GM21390 (cell line): ENCODE results near the gene KLF11.
"Not testable (repeated sequence)": the region's sequence is repeated elsewhere in the genome, so short reads cannot be mapped to it uniquely, and the experiment has no call there.

Source experiments
- ATAC-seq: cut with Tn5 transposase; IDR thresholded peaks from one replicate; pipeline ENCODE4 v1.9.1; 2021; ENCODE audit not compliant: unreplicated experiment

Gene KLF11

GRCh38 chr2:10083692-10084211, 40.4 kb downstream of the KLF11 start:
- ATAC-seq: no peak

DNA sequence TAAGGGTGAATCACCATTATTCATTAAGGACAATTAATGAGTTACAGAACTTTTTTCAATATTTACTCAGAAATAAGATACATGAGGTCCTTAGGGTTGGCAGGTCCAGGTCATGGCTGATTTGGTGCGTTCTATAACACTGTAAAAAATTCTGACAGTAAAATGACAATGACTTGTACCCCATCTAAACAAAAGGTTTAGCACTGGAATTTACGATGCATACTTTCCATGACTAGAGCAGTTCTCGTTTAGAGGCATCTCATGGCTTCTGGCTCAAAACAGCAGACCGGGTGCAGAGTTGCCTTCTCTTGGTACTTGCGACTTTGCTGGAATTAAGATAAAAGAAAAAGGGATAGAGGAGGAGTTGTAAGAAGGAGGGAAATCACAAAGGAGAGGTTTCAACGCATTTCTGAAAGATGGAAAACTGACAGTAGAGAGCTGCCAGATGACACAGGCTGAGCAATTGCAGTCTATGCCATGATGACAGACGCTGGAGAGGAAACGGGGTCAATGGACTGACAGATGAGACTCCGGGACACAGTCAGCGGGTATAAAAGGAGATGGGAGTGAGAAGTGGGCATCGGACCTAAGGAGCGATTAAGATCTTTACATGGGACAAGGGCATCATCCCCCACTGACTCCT, 41.0 kb downstream of the KLF11 start:
- no peak for ATAC-seq

GRCh38 chr2:10085043-10085667, 41.8 kb downstream of the KLF11 start:
- ATAC-seq: no peak

DNA sequence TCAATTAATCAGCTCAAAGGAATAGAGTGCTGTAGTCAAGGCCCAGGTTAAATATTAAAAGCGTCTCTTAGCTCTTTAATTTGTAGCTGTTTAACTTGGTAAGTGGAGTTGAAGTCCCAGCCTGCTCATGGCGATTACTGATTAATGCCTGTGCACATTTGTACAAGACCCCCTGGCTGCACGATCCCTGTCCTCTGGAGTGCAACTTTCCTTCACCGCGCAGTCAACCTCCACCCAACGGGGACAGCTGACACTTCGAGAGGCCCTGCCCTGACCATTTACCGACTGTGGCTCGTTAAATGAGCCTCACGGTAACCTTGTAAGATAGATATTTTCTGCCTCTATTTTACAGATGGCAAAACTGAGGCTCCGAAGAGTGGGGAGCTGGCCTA, 42.3 kb downstream of the KLF11 start:
- ATAC-seq: no peak

DNA sequence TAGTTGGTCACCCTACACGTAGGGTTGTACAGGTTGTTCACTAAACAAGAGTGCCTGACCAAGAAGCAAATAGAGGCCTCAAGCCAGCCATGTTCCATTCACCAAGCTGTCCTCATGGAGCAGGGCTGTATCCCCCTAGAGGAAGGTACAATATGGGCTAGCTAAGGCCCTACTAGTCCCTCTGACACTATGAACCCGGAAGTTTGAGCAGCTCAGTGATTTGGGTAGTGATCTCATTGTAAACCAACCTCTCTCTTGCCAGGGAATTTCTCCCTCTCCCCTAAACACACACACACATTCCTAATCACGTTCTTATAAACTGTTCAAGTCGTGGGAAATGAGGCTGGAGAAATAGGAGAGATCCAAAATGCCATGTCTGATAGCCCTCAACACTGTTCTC, 43.6 kb downstream of the KLF11 start:
- no peak for ATAC-seq

- ATAC-seq: no peak
These were observed 44.0 kb downstream of the KLF11 start for GRCh38 chr2:10087360-10087759.

DNA sequence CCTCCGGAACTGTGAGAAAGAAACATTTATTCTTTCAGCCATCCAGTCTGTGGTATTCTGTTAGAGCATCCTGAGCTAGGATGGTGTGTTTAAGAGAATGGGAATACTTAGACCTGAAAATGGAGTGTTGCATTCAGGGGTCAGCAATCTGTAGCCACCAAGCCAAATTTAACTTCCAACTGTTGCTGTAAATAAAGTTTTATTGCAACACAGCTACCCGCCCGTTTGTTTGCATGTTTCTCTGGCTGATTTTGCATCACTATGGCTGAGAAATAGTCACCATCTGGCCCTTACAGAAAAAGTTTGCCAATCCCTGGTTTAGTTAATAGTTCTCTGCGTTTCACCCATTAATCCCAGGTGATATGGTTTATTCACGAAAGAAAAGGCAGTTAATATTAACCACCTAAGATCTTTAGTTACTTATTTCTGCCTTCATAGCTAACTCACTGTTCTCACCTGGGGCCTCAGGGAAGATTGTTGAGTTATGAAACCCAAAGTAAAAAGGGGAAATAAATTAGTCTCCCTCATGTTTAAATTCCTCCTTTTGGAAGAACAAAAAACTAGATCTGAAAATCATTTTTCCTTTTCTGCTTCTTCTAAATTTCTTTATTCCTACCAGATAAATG, 46.3 kb downstream of the KLF11 start:
- ATAC-seq: no peak

GRCh38 chr2:10091182-10091888, 48.0 kb downstream of the KLF11 start:
- ATAC-seq: no peak

GRCh38 chr2:10091889-10092244, 48.5 kb downstream of the KLF11 start:
- not testable (repeated sequence) for ATAC-seq

DNA sequence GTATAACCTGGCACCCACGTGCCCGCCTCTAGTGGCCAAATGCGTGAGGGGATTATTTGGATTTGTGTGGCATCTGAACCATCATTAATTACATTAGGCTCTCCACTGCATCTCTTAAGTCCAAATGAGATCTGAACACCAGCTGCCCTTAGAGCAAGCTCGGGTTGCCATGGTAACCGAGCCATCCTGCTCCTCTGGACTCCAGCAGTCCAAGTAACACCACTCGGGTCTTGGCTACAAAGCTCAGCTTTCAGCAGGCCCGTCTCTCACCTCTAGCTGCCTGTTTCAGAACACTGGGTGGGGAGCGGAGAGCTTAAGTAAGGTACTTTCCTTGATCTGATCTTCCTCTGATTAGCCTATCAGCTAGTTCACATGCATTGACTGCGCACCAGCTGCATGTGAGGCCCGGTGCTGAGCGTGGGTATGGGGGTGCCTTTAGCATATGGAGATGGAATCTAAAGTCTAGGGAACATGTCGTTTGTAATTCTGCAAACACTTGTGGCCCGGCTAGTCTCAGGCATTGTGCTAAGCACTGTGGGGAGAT, 51.0 kb downstream of the KLF11 start:
- no peak for ATAC-seq

DNA sequence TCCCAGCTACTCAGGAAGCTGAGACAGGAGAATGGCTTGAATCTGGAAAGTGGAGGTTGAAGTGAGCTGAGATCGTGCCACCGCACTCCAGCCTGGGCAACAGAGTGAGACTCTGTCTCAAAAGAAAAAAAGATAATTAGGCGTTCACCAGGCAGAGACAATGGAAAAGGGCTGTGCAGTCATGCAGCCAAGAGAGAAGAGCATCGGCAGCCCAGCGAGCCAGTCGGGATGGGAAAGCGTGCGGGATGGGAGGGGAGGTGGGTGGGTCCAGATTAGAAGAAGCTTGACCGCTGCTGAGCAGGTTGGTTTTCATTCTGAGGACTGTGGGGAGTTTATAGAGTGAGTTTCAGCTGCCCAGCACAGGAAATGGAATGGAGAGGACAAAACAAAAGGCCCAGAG, 51.8 kb downstream of the KLF11 start:
- ATAC-seq: no peak

GRCh38 chr2:10096641-10097040, 53.3 kb downstream of the KLF11 start:
- ATAC-seq: no peak

DNA sequence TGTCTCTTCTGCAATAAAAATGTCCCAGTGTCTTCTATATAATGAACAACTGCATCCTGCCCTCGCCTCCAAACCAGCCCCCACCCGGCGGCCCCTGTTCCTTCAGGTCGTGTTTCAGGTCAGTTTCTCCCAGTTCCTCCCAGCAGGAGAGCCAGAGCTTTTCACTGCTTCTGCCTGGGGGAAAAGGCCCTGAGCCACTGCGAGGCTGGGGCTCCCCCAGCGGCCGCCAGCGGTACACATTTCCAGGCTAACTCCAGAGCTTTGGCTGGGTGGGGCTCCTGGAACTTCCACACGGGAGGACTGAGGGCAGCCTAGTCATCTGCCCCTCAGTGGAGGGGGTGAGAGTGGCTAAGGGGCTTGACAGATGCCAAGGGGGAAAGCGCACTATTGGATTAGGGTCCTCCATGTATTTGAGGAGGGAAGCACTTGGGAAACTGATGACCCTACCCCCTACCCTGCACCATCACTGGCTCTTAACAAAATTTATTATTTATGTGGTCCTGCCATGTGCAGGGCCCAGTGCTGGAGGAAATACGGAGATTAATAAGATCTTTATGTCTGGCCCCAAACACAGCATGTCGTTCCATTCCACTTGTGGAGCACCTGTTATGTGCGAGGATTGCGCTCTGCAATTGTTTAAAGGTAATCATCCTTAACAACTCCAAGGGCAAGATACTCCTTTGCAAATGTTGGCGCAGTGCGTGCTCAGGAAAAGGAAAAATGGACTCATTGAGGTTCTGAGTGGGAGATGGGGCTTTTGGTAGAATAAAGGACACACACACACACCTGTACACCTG, 54.2 kb downstream of the KLF11 start:
- peak; percentile 77 for ATAC-seq

GRCh38 chr2:10101491-10101890, 58.1 kb downstream of the KLF11 start:
- no peak for ATAC-seq

GRCh38 chr2:10103179-10103578, 59.8 kb downstream of the KLF11 start:
- no peak for ATAC-seq
